NCI-H1417 (cell line): Measurements from ENCODE around the gene C20orf173.

Experiments used
- DNase-seq, 3 experiments: peaks; one replicate each; lab custom pipeline; 2025; lab: John Stamatoyannopoulos, UW

C20orf173 gene

DNA sequence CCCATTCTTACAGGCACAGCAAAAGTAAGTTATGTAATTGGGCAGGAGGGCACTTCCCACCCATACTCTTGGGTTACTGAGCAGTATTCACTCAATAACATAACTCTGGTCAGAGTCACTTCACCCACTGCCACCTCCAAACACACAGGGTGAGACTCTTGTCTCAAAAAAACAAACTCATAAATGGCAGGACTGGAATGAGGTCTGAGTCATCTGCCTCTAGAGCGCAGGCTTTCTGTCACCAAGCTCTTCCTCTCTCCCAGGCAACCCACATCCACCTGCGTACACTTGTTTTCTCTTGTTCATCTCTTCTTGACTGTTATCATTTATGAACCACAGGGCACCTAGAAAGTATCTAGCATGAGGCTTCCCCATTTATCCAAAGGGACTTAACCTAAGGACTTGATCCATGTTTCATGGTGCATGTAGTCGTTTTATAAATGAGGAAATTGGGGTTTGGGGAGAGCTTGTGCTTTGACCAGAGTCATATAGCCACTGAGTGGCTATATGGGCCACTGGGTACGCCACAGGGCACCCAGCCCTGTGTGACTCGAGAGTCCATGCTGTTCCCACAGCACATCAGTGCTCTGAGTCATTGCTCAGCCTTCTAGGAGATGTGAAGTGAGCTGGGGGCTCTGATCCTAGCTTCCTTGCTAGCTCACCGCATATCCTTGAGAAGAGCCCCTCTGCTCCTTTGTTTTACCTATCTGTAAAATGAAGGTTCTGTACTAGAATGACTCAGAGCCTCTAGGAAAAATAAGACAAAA lies 22.4 kb downstream of the C20orf173 start:
- no peak for DNase-seq

DNA sequence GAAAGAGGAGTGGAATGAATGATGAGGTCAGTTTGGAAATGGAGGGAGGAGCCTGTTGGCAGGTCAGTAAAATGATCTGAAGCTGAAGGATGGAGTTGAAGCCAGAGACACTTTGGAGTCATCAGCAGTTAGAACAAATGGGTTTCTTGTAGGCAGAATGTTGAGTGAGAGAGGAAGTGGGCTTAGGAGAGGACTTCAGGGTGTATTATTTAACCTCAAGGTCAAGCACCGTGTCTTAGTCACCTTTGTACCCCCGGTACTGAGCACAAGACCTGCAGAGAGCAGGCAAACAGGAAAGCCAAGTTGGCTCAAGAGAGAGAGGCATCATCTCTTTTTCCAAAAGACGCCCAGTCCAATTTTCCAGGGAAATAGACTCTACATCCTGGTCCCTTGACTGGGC lies 23.3 kb downstream of the C20orf173 start:
- DNase-seq: no peak

DNA sequence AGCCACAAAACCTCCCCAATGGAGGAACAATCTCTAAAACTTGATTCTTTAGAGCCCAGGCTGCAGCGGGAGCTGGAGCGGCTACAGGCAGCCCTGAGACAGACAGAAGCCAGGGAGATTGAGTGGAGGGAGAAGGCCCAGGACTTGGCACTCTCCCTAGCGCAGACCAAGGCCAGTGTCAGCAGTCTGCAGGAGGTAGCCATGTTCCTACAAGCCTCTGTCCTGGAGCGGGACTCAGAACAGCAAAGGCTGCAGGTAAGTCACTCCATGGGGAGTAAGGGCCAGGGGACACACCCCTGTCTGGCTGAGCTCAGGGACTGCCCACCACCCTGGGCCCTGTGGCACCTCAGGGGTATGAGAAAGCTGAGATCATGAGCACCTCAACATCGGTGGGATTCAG lies 24.7 kb downstream of the C20orf173 start:
- DNase-seq: no peak

DNA sequence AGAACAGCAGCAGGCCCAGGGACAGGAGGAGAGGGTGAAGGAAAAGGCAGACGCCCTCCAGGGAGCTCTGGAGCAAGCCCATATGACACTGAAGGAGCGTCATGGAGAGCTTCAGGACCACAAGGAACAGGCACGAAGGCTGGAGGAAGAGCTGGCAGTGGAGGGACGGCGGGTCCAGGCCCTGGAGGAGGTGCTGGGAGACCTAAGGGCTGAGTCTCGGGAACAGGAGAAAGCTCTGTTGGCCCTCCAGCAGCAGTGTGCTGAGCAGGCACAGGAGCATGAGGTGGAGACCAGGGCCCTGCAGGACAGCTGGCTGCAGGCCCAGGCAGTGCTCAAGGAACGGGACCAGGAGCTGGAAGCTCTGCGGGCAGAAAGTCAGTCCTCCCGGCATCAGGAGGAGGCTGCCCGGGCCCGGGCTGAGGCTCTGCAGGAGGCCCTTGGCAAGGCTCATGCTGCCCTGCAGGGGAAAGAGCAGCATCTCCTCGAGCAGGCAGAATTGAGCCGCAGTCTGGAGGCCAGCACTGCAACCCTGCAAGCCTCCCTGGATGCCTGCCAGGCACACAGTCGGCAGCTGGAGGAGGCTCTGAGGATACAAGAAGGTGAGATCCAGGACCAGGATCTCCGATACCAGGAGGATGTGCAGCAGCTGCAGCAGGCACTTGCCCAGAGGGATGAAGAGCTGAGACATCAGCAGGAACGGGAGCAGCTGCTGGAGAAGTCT lies 25.5 kb downstream of the C20orf173 start:
- DNase-seq: no peak

DNA sequence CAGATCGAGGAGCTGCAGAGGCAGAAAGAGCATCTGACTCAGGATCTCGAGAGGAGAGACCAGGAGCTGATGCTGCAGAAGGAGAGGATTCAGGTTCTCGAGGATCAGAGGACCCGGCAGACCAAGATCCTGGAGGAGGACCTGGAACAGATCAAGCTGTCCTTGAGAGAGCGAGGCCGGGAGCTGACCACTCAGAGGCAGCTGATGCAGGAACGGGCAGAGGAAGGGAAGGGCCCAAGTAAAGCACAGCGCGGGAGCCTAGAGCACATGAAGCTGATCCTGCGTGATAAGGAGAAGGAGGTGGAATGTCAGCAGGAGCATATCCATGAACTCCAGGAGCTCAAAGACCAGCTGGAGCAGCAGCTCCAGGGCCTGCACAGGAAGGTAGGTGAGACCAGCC lies 26.2 kb downstream of the C20orf173 start:
- no peak for DNase-seq

DNA sequence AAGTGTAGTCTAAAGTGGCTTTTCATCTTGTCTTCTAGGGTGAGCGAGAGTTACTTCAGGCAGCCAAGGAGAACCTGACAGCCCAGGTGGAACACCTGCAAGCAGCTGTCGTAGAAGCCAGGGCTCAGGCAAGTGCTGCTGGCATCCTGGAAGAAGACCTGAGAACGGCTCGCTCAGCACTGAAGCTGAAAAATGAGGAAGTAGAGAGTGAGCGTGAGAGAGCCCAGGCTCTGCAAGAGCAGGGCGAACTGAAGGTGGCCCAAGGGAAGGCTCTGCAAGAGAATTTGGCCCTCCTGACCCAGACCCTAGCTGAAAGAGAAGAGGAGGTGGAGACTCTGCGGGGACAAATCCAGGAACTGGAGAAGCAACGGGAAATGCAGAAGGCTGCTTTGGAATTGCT lies 27.1 kb downstream of the C20orf173 start:
- DNase-seq: no peak

DNA sequence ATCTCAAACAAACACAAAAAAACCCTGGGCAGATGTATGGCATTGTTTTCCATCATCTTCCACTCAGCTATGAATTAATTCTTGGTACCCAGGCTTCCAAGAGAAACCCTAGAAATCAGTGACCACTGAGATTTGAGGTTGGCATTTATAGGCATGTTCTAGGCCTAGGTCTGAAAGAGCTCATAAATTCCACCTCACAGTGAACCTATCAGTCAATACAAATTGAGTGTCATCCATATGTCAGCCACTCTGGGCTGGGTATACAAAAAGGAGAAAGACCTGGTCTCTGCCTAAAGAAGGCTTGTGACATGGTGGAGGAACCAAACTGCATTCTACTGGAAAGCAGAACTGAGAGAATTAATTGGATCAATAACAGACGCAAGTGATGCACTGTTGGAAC lies 30.2 kb downstream of the C20orf173 start:
- DNase-seq: no peak

DNA sequence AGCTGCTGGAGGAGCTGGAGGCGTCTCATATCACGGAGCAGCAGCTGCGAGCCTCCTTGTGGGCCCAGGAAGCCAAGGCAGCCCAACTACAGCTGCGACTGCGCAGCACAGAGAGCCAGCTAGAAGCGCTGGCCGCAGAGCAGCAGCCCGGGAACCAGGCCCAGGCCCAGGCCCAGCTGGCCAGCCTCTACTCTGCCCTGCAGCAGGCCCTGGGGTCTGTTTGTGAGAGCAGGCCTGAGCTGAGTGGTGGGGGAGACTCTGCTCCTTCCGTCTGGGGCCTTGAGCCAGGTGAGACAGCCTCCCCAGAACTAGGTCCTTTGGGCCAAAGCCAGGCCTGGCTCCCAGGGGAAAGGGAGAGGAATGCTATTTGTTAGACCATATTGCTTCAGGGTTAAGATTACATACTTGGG lies 31.7 kb downstream of the C20orf173 start:
- DNase-seq: no peak

DNA sequence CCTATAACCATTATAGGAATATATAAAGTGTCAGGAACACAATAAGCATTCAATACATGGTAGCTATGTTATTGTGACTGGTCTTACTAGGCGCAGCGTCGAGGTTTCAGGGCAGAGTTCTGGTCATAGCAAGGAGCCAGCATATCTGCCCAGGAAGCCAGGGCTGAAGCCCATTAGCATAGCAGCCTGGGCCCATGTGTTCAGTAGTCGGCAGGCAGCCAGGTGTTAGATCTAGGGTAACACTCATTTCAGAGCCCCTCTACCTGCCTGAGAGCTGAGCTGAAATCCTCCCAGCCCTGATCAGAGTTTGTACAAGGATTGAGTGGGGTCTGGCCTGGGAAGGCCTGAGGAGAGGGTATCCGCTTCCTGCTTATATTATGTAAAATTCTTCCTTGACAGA lies 32.1 kb downstream of the C20orf173 start:
- DNase-seq: no peak

DNA sequence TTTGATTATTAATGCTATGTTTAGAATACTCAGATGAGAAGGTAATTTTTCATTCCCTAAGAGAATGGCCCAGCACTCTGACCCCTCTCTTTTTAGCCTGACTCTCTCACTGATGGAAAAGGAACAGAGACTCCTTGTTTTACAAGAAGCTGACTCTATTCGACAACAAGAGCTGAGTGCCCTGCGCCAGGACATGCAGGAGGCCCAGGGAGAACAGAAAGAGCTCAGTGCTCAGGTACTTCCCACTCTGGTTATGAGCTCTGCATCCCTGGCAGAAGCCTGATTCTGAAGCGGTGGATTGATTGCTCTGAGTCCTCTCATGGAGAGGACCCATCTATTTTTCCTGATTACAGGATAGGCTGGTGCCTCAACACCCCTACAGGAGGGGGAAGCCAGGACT lies 33.0 kb downstream of the C20orf173 start:
- DNase-seq: no peak

DNA sequence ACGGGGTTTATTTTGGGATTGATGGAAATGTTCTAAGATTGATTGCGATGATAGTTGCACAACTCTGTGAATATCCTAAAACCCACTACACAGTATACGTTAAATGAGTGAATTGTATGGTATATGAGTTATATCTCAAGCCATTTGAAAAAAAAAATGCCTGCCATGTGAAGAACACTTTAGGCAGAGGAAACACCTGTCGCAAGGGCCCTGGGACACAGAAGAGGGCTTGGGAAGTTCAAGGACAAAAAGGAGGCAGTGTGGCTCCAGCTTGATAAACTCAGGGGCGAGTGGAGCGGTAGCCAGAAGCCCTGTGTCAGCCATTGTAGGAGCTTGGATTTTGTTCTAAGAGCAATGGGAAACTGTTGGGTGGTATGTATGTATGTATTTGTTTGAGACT lies 37.1 kb downstream of the C20orf173 start:
- DNase-seq: no peak

DNA sequence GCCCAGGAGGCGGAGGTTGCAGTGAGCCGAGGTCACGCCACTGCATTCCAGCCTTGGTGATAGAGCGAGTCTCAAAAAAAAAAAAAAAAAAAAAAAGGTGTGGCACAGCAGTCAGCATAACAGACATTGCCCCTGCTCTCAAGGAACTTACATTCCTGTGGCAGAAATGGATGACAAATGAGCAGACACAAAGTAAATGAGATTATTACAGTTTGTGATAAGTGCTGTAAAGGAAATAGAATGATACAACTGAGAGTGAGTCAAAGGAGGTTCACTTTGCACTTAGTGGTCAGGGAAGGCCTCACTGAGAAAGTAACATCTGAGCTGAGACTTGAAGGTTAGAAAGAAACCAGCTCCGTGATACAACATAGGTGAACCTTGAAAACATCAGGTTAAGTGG lies 37.6 kb downstream of the C20orf173 start:
- DNase-seq: no peak

DNA sequence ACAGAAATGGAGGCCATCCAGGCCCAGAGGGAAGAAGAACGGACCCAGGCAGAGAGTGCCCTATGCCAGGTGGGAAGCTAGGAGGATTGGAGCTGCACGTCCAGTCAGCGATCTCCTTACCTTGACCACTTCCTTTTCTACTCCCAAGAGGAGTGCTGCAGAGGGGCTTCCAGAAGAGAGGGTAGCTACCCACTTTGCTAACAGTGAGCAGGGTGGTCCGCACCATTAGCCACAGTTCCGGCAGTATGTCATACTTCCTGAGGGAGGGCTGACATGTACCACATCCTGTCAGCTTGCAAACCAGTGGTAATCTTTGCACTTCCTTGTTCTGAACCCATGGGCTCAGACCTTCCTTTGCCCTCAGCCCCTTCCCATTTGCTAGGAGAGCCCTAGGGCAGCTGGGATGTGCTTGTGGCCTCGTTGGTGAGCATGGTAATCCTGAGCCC lies 38.7 kb downstream of the C20orf173 start:
- no peak for DNase-seq

DNA sequence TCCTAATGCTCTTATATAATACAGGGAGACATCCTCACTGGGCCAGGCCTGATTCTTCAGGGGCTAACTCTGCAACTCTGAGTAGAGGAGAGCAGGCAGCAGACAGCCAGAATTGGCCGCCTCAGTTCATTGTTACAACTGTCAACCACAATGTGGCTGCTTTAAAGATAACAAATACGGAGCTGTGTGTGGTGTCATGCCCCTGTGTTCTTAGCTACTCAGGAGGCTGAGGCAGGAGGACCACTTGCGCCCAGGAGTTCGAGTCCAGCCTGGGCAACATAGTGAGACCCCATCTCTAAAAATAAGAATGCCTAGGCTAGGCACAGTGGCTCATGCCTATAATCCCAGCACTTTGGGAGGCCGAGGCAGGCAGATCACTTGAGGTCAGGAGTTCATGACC lies 39.7 kb downstream of the C20orf173 start:
- no peak for DNase-seq

DNA sequence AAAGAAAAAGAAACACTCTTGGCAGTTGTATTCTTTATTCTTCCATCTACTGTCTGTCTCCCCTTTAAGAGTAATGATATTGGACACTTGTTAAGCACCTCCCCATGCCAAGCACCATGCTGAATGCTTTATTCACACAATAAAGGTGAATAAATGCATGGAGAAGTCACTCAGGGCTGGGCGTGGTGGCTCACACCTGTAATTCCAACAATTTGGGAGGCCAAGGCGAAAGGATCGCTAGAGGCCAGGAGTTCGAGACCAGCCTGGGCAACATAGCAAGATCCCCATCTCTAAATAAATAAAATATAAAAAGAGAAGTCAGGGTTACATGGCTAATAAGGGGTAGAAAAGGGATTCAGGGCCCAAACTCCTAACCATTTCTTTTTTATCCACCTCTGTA lies 42.0 kb downstream of the C20orf173 start:
- no peak for DNase-seq

DNA sequence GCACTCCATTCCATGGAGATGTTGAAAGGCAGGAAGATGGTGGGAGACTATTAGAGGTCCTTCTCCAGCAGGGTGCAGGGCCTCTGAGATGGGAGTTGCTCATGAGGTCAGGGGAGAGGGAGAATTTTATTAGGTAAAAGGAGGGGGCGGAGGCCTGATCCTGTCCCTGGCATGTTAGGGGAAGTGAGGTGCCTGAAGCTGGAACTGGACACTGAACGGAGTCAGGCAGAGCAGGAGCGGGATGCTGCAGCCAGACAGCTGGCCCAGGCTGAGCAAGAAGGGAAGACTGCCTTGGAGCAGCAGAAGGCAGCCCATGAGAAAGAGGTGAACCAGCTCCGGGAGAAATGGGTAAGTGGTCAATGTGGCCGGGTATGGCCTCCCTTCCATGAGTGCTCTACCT lies 49.7 kb downstream of the C20orf173 start:
- DNase-seq: no peak

DNA sequence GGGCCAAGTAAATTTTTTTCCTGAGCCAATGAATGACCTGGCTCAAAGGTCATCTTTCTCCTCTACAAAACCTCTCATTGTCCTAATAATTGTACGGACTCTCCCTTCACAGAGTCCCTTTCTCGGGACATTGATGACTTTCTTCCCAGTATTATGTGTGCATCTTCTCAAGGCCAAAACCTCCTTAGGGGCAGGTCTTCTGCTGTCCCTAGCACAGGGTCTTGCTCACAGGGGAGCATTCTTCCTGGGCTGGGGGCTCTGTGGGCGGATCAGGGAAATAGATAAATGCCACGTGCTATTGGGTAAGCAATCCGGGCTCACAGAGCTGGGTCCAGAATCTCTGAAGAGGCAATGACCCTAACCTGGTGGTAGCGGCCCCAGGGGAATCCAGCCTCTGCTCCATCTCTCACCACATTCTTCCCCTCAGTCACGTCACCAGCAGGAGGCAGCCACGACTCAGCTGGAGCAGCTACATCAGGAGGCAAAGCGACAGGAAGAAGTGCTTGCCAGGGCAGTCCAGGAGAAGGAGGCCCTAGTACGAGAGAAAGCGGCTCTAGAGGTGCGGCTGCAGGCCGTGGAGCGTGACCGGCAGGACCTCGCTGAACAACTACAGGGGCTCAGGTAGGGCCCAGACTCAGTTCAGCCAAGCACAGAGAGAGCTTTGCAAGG lies 50.5 kb downstream of the C20orf173 start:
- DNase-seq: no peak
